Endodermal cell (in vitro differentiated cells): ENCODE data around the gene CHST11. TPM values are rescaled to one million over a fixed set of nuclear protein-coding genes. Genes with fewer than 3 reads are reported as not detected.

Experiments used
- DNase-seq: peaks from one replicate; pipeline ENCODE4 v3.0.0-alpha.2; 2017
- H3K27ac ChIP-seq: 2 replicates; pipeline ENCODE4 v1.5.1; 2013; ENCODE audit warnings: mild to moderate bottlenecking, low read depth, low read length, moderate library complexity
- H3K27me3 ChIP-seq: 2 replicates; pipeline ENCODE4 v1.6.1; 2013; ENCODE audit warnings: mild to moderate bottlenecking, low read length, moderate library complexity; ENCODE audit not compliant: insufficient read depth, control insufficient read depth, poor library complexity, severe bottlenecking
- H3K36me3 ChIP-seq: 2 replicates; pipeline ENCODE4 v1.7.0; 2013; ENCODE audit warnings: mild to moderate bottlenecking, low read length, moderate library complexity; ENCODE audit not compliant: control insufficient read depth, insufficient read depth
- H3K4me1 ChIP-seq: one replicate; pipeline ENCODE4 v1.7.0; 2013; ENCODE audit warnings: low read length; ENCODE audit not compliant: control insufficient read depth, insufficient read depth
- H3K4me3 ChIP-seq: 2 replicates; pipeline ENCODE4 v1.5.1; 2013; ENCODE audit warnings: mild to moderate bottlenecking, low read length, moderate library complexity
- H3K9ac ChIP-seq: 2 replicates; pipeline ENCODE4 v1.6.1; 2013; ENCODE audit warnings: mild to moderate bottlenecking, low read length, moderate library complexity; ENCODE audit not compliant: poor library complexity, severe bottlenecking; ENCODE audit errors: extremely low read depth
- H3K9me3 ChIP-seq: 2 replicates; pipeline ENCODE4 v1.6.1; 2013; ENCODE audit warnings: mild to moderate bottlenecking, low read length, moderate library complexity; ENCODE audit not compliant: control insufficient read depth
- H3K27ac Mint-ChIP-seq: 2 replicates; pipeline ENCODE4 v1.8.0; 2020; ENCODE audit warnings: mixed read lengths
- H3K27me3 Mint-ChIP-seq: 2 replicates; pipeline ENCODE4 v1.8.0; 2021; ENCODE audit warnings: mild to moderate bottlenecking, mixed read lengths; ENCODE audit not compliant: insufficient read depth
- H3K36me3 Mint-ChIP-seq: 2 replicates; pipeline ENCODE4 v1.8.0; 2020; ENCODE audit warnings: low read depth, mixed read lengths
- H3K4me1 Mint-ChIP-seq: 2 replicates; pipeline ENCODE4 v1.8.0; 2020; ENCODE audit warnings: mixed read lengths
- H3K4me3 Mint-ChIP-seq: 2 replicates; pipeline ENCODE4 v1.8.0; 2020; ENCODE audit warnings: mild to moderate bottlenecking, moderate library complexity, mixed read lengths
- H3K9me3 Mint-ChIP-seq: 2 replicates; pipeline ENCODE4 v1.8.0; 2020; ENCODE audit warnings: mild to moderate bottlenecking, mixed read lengths
- CTCF ChIP-seq: fragments of 200-600 bp; sonication (generic); conservative IDR thresholded peaks from 2 replicates; pipeline ENCODE4 v1.5.0; 2021; ENCODE audit warnings: antibody characterized with exemption, mild to moderate bottlenecking
- WGBS, 2 experiments: methylation state at CpG; one replicate each; pipeline versions ENCODE4 v1.1.5 to v1.1.7; 2013; ENCODE audit warnings: missing lambda C conversion rate in 2 of 2, mixed read lengths in 1 of 2; ENCODE audit not compliant: insufficient coverage in 1 of 2, insufficient read length in 1 of 2; 5-methylcytosine and 5-hydroxymethylcytosine counted together
- total RNA-seq, 2 donors: library from RNA; stranded (reverse); fragmentation: NEBNext Ultra II Directional in 1 of 2; extraction: Animal tissue kit (Norgen Biotek cat#: 25700) in 1 of 2; gene quantifications; 2 replicates in 1 of 2; 3 replicates in 1 of 2; pipeline ENCODE4 v1.2.1, GENCODE V29; 2021

CHST11 gene
- total RNA-seq, 2 donors from 2014 or later, result 30.7 to 36.2 TPM

GRCh38 chr12:104641862-104642261 is 185.1 kb downstream of the CHST11 start:
- no peaks in the 10 kb centered on the region for H3K9me3 Mint-ChIP-seq
- no peak for TF ChIP-seq CTCF
- H3K27ac Mint-ChIP-seq, result no peak overlapping the region
- DNase-seq, result no peak
- 78 to 86% methylated on average over 3 of the region's 3 CpGs for WGBS, 2 experiments
- H3K27me3 Mint-ChIP-seq, result no peaks in the 10 kb centered on the region
- Histone ChIP-seq H3K27me3 (no peaks in the 10 kb centered on the region), H3K4me3 (no peak overlapping the region), H3K36me3 (peaks cover 3% of the 10 kb centered on the region), H3K27ac (no peak overlapping the region), H3K9ac (no peak overlapping the region), H3K9me3 (peaks cover 11% of the 10 kb centered on the region), H3K4me1 (no peaks in the 10 kb centered on the region)
- no peaks in the 10 kb centered on the region for H3K4me1 Mint-ChIP-seq
- no peak overlapping the region for H3K4me3 Mint-ChIP-seq
- peaks cover 21% of the 10 kb centered on the region for H3K36me3 Mint-ChIP-seq

GRCh38 chr12:104643093-104643818 is 186.5 kb downstream of the CHST11 start:
- no peak overlapping the region for H3K27ac ChIP-seq
- no peaks in the 10 kb centered on the region for H3K27me3 ChIP-seq
- no peak overlapping the region for H3K4me3 ChIP-seq
- peaks cover 12% of the 10 kb centered on the region for H3K36me3 ChIP-seq
- Mint-ChIP-seq H3K4me1 (no peaks in the 10 kb centered on the region), H3K27ac (no peak overlapping the region), H3K9me3 (no peaks in the 10 kb centered on the region), H3K36me3 (peaks cover 24% of the 10 kb centered on the region), H3K4me3 (no peak overlapping the region), H3K27me3 (no peaks in the 10 kb centered on the region)
- H3K9ac ChIP-seq, result no peak overlapping the region
- no peak for DNase-seq
- TF ChIP-seq CTCF, result no peak
- H3K4me1 ChIP-seq, result no peaks in the 10 kb centered on the region
- H3K9me3 ChIP-seq, result peaks cover 12% of the 10 kb centered on the region
- WGBS, 2 experiments, result 94 to 97% methylated on average over 6 to 8 of the region's 8 CpGs

DNA sequence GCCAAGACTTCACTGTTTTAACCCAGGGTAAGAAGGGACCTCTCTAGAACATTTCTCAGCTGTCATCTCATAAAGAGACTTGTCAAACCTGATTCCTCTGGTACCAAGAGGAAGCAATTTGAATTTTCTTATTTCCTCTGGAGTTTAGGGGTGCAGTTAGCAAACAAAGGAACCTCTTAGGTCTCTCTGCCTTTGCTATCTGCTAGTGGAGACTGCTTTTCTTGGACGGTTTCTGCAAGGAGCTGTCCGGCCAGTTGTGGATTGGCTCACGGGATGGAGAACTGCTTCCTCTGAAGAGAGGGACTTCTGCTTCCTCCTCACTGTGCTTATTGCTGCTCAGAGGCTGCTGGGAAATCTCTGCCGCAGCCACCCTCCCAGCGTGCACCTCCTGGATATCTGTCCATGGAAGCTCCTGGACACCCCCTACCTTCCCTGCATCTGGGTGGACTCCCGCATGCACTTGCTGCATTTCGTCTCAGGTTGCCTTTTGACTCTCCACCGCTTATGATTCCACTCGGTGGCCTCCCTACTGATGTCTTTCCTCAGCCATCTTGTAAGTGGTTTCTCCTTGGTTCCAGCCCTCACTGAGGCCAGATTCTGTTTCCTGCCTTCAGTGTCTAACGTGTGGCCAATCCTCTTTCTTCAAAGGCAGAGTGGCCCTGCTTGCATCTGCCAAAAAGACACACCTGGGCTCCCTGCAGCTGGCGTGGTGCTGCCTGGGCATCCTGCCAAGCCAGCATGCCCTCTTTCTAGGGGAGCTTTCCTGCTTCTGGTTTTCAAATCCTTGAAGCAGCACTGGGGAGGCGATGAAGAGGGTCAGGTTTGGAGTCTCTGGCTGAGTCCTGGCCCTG is 187.3 kb downstream of the CHST11 start:
- Histone ChIP-seq H3K27me3 (no peaks in the 10 kb centered on the region), H3K9me3 (peaks cover 12% of the 10 kb centered on the region), H3K4me3 (no peak overlapping the region), H3K4me1 (no peaks in the 10 kb centered on the region), H3K9ac (no peak overlapping the region), H3K27ac (no peak overlapping the region), H3K36me3 (peaks cover 13% of the 10 kb centered on the region)
- Mint-ChIP-seq H3K27me3 (no peaks in the 10 kb centered on the region), H3K4me1 (no peaks in the 10 kb centered on the region), H3K27ac (no peak overlapping the region), H3K9me3 (no peaks in the 10 kb centered on the region), H3K4me3 (no peak overlapping the region), H3K36me3 (peaks cover 24% of the 10 kb centered on the region)
- 94 to 96% methylated on average over 8 to 12 of the region's 12 CpGs for WGBS, 2 experiments
- TF ChIP-seq CTCF, result no peak
- no peak for DNase-seq
